Raji (cell line): ENCODE measurements around the gene BTF3L4.

ENCODE experiments used
- POLR2A ChIP-seq: IDR thresholded peaks from 2 replicates; pipeline ENCODE4 v1.6.1; 2011; ENCODE audit warnings: low read depth, low read length, control low read depth; ENCODE audit not compliant: insufficient read depth

BTF3L4 gene

DNA sequence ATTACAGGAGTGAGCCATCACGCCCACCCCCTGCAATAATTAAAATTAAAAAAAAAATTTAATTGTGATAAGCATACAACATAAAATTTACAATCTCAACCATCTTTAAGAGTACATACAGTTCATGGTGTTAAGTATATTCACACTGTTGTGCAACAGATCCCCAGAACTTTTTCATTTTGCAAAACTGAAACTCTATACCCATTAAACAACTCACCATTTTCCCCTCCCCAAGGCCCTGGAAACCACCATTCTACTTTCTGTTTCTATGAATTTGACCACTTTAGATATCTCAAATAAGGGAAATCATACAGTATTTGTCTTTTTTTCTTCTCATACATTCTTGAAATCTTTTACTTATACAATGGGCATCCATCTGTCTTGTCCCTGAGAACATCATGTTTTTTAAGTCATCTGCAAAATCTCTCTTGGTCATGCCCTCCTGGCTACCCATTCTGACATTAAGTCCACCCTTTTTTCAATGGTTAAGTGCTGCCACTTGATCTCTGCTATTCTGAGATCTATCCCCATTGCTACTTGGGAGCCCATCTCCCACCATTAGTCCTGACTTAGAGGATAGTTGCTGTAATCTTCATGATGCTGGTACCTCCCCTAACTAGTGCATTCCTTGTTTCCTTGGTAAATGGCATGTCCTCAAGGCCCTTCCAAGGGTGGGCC is 46.4 kb downstream of the BTF3L4 start:
- TF ChIP-seq POLR2A = no peak

DNA sequence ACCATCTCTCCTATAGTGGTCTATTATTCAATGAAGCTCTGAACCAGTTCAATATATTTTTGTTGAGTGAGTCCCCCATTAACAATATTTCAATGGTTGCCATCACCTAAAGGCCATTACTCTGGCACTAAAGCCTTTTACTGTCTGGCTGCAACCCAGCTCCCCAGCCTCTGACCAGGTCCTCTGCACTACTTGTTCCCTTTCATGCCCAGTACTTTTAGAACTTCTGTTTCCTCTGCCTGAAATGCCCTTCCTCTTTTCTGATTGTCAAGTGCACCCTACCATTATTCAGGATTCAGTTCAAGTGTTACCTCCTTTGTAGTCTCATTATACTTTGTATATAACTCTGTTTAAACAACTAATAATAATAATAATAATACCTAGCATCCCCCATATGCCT is 55.4 kb downstream of the BTF3L4 start:
- no peak for TF ChIP-seq POLR2A

DNA sequence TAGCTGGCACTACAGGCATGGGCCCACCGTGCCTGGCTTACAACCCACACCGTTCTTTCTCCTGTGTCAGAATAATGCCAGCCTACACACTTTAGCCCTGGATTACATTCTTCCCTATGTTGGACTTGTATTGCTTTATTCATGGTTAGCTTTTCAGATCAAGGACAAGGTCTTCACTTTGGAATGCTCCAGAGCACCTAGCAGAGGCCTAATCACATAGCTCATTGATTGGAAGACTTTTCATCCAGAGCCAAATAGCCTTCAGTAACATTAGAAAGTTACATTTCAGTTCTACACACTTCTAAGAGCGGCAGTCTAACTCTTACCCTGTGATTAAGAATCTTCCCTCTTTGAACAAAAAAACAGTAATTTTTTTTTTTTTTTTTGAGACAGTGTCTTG is 56.4 kb downstream of the BTF3L4 start:
- no peak for TF ChIP-seq POLR2A

DNA sequence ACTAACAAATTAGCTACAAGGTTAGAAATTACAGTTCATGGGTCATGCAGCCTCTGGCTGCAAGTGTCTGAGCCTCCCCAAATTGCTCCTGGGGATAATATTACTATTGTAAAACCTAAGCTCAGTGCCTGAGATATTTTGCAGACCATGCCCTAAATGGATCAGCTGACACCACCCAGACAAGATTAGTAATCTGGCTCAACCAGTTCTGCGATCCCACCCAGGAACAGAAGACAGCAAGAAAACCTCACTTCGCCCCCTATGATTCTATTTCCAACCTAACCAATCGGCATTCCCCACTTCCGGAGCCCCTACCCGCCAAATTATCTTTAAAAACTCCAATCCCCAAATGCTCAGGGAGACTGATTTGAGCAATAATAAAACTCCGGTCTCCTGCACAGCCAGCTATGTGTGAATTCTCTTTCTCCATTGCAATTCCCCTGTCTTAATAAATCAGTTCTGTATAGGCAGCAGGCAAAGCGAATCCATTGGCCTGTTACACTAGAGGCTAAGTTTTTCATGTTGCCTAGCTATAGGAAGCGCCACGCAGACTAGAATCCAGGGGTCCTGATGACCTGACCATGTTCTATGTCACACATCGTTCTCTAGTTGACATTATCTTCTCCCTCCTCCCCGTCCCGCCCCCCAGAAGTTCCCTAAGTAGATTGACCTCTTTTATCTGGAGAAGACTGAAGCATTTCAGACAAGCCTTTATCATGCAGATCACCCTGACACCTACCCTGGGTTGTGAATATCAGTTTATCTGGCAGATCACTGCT is 63.4 kb downstream of the BTF3L4 start:
- no peak for TF ChIP-seq POLR2A

DNA sequence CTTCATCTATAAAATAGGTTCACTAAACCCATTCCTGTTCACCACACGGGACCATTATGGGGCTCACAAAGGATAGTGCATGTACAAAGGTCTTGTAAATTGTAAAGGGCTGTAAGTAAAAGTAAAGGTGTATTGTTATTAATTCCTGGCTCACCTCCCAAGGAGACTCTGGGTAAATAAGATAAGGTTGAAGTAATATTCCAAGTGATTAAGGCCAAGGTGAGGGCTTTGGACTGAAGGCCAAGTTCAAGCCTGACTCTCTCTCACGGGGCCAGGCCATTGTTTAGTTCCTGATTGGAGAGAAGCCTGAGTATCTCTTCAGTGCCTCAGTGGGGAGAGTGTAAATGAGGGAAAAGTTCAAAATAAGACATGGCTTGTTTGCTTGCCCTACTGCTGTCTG is 66.3 kb downstream of the BTF3L4 start:
- TF ChIP-seq POLR2A = no peak

DNA sequence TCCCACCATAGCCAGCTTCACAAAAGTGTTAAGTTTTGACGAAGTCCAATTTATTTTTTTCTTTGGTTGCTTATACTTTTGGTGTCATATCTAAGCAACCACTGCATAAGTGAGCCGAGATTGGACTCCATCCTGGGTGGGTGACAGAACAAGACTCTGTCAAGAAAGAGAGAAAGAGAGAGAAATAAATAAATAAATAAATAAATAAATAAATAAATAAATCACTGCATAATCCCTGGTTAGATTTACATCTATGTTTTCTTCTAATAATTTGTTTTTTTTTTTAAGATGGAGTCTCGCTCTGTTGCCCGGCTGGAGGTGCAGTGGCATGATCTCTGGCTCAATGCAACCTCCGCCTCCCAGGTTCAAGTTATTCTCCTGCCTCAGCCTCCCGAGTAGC is 67.5 kb downstream of the BTF3L4 start:
- no peak for TF ChIP-seq POLR2A

DNA sequence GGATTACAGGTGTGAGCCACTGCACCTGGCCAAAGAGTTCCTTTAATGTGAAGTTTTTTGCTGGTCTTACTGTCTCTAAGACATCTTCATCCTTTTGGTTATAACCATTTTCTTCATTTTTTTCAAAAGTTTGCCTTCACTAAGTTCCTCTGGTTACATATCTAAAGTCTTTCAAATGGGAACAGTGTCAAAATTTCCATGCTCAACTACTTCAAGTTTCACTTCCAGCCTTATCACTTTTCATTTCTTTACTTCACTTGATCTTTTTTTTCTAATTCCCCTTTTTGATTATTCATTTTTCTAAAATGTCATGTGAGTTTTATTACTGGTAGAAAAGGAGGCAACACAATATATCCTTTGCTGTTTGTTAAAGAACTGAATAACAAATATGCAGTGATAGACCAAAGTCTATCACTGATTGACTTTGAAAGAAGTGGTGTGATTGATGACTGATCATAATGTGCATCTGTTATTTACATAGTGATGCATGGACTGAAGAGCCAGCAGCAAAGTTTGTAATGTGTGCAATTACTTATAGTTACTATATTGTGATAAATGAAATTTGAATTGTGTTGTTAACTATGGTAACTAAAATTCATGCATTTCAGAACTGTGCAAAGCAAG is 69.8 kb downstream of the BTF3L4 start:
- TF ChIP-seq POLR2A = no peak

DNA sequence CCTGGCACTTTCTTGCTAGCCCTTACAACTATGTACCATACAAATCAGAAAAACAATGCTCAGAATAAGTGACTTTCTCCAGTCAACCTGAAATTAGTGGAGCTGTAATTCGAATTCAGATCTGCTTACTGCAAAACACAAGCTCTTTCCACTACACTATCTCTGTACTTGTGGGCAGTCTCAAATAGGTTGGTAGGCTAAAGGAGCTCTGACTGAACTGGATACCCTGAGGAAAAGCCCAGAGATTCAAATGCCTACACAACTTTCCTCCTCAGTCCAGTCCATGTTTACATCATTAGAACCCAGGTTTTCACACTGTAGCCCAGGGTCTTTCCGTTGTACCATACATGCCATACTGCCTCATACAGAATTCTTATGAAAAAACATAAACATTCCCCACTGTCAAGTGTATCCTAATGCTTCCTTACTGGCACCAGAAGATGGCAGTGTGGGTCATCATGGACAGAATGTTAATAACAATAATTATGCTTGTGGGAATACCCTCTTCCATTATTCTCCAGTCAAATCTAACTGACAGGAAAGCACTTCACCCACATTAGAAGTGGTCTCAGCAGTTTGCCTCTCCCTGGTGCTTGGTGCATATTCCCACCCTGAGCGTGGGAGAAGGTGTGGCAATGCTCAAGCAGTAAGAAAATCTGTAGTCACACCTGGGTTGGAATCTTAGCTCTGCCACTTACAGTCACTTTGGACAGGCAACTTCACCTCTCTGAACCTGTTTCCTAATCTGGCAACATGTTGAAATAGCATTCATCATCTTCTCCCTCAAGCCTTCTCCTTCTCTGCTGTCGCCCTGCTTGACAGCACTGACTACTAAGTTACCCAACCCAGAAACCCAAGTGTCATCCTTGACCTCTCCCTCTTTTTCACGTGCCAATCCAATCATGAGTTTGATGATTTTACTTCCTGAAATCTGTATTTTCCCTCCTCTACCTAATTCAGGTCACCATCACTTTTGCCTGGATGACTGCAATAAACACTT is 71.4 kb downstream of the BTF3L4 start:
- no peak for TF ChIP-seq POLR2A

DNA sequence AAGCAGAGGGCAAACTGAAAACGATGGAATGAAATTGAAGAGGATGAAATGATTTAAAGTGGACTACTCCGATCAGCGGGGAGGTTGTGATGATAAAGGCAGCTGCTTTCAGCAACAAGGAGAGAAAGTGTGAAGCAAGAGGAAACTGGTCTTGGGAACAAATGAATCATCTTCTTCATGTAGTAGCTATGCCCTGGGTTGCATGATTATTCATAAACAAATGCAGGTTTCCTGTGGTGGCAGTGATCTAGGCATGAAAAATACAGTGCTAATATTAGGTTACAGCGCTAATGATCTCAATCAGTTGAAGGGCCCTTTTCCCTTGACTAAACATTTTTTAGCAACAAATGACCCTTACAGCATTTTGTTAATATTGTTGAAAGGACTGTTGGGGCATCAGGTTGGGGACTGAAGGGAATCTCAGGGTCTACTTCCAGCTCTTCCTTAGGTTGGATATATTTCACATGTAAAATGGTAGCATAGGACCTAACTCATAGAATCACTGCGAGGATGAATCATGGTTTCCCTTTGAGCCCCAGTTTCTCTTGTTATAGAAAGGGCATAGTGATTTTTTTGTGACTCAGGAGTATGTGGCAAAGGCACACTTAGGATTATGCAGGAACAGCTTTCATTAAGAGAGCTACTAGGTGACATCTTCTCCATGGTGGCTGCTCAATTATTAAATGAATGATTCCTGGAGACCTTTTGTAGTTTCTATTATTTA is 83.9 kb downstream of the BTF3L4 start:
- no peak for TF ChIP-seq POLR2A
